Mesenchymal stem cell (in vitro differentiated cells and primary cell): ENCODE data around the gene GULP1.

Source experiments
- DNase-seq: peaks from one replicate; pipeline ENCODE4 v3.0.0-alpha.2; 2013
- H2AFZ ChIP-seq: one replicate; pipeline ENCODE4 v1.6.1; 2013; ENCODE audit warnings: low read depth, mild to moderate bottlenecking, control low read depth, inconsistent platforms, low read length, moderate library complexity
- H2AK5ac ChIP-seq: 2 replicates; pipeline ENCODE4 v1.6.1; 2013; ENCODE audit warnings: low read length, moderate library complexity, mild to moderate bottlenecking, inconsistent platforms; ENCODE audit not compliant: severe bottlenecking
- H2BK120ac ChIP-seq: one replicate; pipeline ENCODE4 v1.6.1; 2013; ENCODE audit warnings: low read depth, mild to moderate bottlenecking, inconsistent platforms, low read length, moderate library complexity
- H2BK12ac ChIP-seq, 2 experiments: one replicate each; pipeline ENCODE4 v1.6.1; 2013; ENCODE audit warnings: inconsistent platforms in 2 of 2, low read length in 2 of 2, mild to moderate bottlenecking in 2 of 2, moderate library complexity in 2 of 2, control low read depth in 1 of 2
- H2BK15ac ChIP-seq: one replicate; pipeline ENCODE4 v1.6.1; 2013; ENCODE audit warnings: mild to moderate bottlenecking, low read depth, inconsistent platforms; ENCODE audit not compliant: poor library complexity, severe bottlenecking
- H2BK5ac ChIP-seq: 2 replicates; pipeline ENCODE4 v1.6.1; 2013; ENCODE audit warnings: low read depth, mild to moderate bottlenecking, low read length, control low read depth, inconsistent platforms; ENCODE audit not compliant: poor library complexity, severe bottlenecking
- H3K14ac ChIP-seq, 2 experiments: one replicate each; pipeline ENCODE4 v1.6.1; 2013; ENCODE audit warnings: inconsistent platforms in 2 of 2, low read length in 2 of 2, control low read depth in 1 of 2, mild to moderate bottlenecking in 1 of 2, moderate library complexity in 1 of 2
- H3K18ac ChIP-seq, 2 experiments: one replicate each; pipeline ENCODE4 v1.6.1; 2013; ENCODE audit warnings: inconsistent platforms in 2 of 2, low read length in 2 of 2, control low read depth in 1 of 2, low read depth in 1 of 2, mild to moderate bottlenecking in 1 of 2
- H3K23ac ChIP-seq, 2 experiments: one replicate each; pipeline ENCODE4 v1.6.1; 2013; ENCODE audit warnings: inconsistent platforms in 2 of 2, low read length in 2 of 2, mild to moderate bottlenecking in 2 of 2, moderate library complexity in 2 of 2, control low read depth in 1 of 2
- H3K27ac ChIP-seq: 2 replicates; pipeline ENCODE4 v1.5.1; 2013; ENCODE audit warnings: mild to moderate bottlenecking, moderate library complexity, low read length, control low read depth, inconsistent platforms; ENCODE audit not compliant: poor library complexity, severe bottlenecking
- H3K27me3 ChIP-seq, 2 experiments: 2 replicates each; pipeline versions ENCODE4 v1.6.1 to v1.7.0; 2013; ENCODE audit warnings: low read length in 2 of 2, mild to moderate bottlenecking in 2 of 2, moderate library complexity in 2 of 2, control low read depth in 1 of 2, inconsistent platforms in 1 of 2; ENCODE audit not compliant: control insufficient read depth in 1 of 2, insufficient read depth in 1 of 2
- H3K36me3 ChIP-seq, 2 experiments: 2 replicates each; pipeline versions ENCODE4 v1.6.1 to v1.7.0; 2013; ENCODE audit warnings: low read length in 2 of 2, control low read depth in 1 of 2, inconsistent platforms in 1 of 2, low read depth in 1 of 2, mild to moderate bottlenecking in 1 of 2; ENCODE audit not compliant: insufficient read depth in 2 of 2, control insufficient read depth in 1 of 2
- H3K4ac ChIP-seq, 2 experiments: one replicate each; pipeline ENCODE4 v1.6.1; 2013; ENCODE audit warnings: inconsistent platforms in 2 of 2, low read length in 2 of 2, mild to moderate bottlenecking in 2 of 2, moderate library complexity in 2 of 2, control low read depth in 1 of 2, low read depth in 1 of 2
- H3K4me1 ChIP-seq: 2 replicates; pipeline ENCODE4 v1.6.1; 2013; ENCODE audit warnings: low read depth, low read length, control low read depth; ENCODE audit not compliant: control insufficient read depth, insufficient read depth
- H3K4me2 ChIP-seq: 2 replicates; pipeline ENCODE4 v1.6.1; 2013; ENCODE audit warnings: low read length, mild to moderate bottlenecking, inconsistent platforms; ENCODE audit not compliant: poor library complexity, severe bottlenecking
- H3K4me3 ChIP-seq, 2 experiments: 2 replicates each; pipeline versions ENCODE4 v1.5.1 to v1.7.0; 2013; ENCODE audit warnings: low read length in 2 of 2, mild to moderate bottlenecking in 2 of 2, control low read depth in 1 of 2, low read depth in 1 of 2; ENCODE audit not compliant: insufficient read depth in 1 of 2
- H3K79me1 ChIP-seq: replicated peaks from 2 replicates; pipeline ENCODE4 v1.6.1; 2013; ENCODE audit warnings: mild to moderate bottlenecking, control low read depth, low read length, inconsistent platforms; ENCODE audit not compliant: poor library complexity, severe bottlenecking
- H3K9ac ChIP-seq: 2 replicates; pipeline ENCODE4 v1.7.0; 2013; ENCODE audit warnings: mild to moderate bottlenecking, low read length, moderate library complexity
- H3K9me3 ChIP-seq: 2 replicates; pipeline ENCODE4 v1.7.0; 2013; ENCODE audit warnings: mild to moderate bottlenecking, low read length; ENCODE audit not compliant: control insufficient read depth
- H4K8ac ChIP-seq: one replicate; pipeline ENCODE4 v1.6.1; 2013; ENCODE audit warnings: inconsistent platforms, mild to moderate bottlenecking, low read length, moderate library complexity
- H4K91ac ChIP-seq: one replicate; pipeline ENCODE4 v1.6.1; 2013; ENCODE audit warnings: mild to moderate bottlenecking, low read length, inconsistent platforms
- WGBS: methylation state at CpG from one replicate; pipeline ENCODE4 v1.1.7; 2013; ENCODE audit warnings: mixed read lengths; 5-methylcytosine and 5-hydroxymethylcytosine counted together

The GULP1 gene

DNA sequence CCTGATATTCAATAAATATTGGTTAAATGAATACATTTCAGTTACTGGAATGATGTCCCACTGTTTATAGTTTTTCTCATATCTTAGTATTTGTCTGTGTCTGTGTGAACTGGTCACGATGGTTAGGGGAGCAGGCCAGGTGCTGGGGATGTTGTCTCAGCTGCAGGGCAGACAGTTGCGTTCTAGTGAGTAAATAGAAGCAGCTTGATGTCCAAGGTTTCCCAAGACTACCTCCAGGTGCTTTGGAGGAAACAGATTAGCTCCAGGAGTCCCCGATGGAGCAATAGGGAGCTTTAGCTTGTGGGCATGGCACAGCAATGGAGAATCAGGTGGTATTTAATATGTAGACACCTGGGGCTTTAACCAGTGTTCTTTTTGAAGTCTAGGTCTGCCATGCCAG, 75.5 kb downstream of the GULP1 start:
- no peak overlapping the region for H3K27ac ChIP-seq
- H3K36me3 ChIP-seq = no peaks in the 10 kb centered on the region
- no peak overlapping the region for H3K18ac ChIP-seq
- H3K27me3 ChIP-seq = no peaks in the 10 kb centered on the region
- H4K91ac ChIP-seq = no peak overlapping the region
- no peak overlapping the region for H4K8ac ChIP-seq
- peaks cover 24% of the 10 kb centered on the region for H3K79me1 ChIP-seq
- 96% methylated on average over 3 of the region's 3 CpGs for WGBS
- no peak for DNase-seq
- H2BK12ac ChIP-seq = no peak overlapping the region
- peaks cover 2% of the 10 kb centered on the region for H3K4me1 ChIP-seq
- H2BK5ac ChIP-seq = no peak overlapping the region
- peak overlapping the region; percentile 65 for H2AK5ac ChIP-seq
- H3K4ac ChIP-seq = no peak overlapping the region
- H2BK15ac ChIP-seq = no peak overlapping the region
- no peaks in the 10 kb centered on the region for H3K9me3 ChIP-seq
- no peak overlapping the region for H2BK120ac ChIP-seq
- H3K9ac ChIP-seq = no peak overlapping the region
- H3K14ac ChIP-seq = no peak overlapping the region
- H2AFZ ChIP-seq = no peak overlapping the region
- no peak overlapping the region for H3K4me3 ChIP-seq
- H3K23ac ChIP-seq = no peak overlapping the region
- H3K4me2 ChIP-seq = no peak overlapping the region

DNA sequence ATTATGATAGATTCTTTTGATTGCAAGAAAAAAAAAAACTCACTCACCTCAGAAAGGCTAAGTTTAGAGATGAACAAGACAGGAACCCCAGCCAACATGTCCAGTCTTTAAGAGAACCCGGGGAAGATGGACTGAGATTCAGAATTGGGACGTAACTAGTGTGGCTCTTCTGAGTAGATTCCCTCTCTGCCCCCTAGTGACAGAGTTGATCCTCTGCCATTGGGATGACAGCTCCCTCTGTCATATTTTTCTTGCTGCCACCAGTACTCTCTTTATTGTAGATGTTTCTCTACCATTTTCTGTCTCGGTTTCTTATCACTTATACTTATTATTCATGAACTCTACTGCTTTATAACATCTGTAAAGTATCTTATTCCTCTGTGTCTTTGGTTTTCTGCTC, 77.7 kb downstream of the GULP1 start:
- Histone ChIP-seq H3K14ac (no peak overlapping the region), H4K8ac (no peak overlapping the region), H3K27me3 (no peaks in the 10 kb centered on the region), H2BK15ac (no peak overlapping the region), H2BK120ac (no peak overlapping the region), H3K23ac (no peak overlapping the region), H3K79me1 (peaks cover 22% of the 10 kb centered on the region), H3K4me3 (no peak overlapping the region), H2AK5ac (no peak overlapping the region), H2BK12ac (no peak overlapping the region), H3K9me3 (no peaks in the 10 kb centered on the region), H3K18ac (no peak overlapping the region), H2BK5ac (no peak overlapping the region), H3K4ac (no peak overlapping the region), H3K9ac (no peak overlapping the region), H3K27ac (no peak overlapping the region), H2AFZ (no peak overlapping the region), H3K4me1 (peaks cover 2% of the 10 kb centered on the region), H3K4me2 (no peak overlapping the region), H4K91ac (no peak overlapping the region), H3K36me3 (no peaks in the 10 kb centered on the region)
- peak; percentile 57 for DNase-seq
- 51% methylated on average over 2 of the region's 3 CpGs for WGBS

DNA sequence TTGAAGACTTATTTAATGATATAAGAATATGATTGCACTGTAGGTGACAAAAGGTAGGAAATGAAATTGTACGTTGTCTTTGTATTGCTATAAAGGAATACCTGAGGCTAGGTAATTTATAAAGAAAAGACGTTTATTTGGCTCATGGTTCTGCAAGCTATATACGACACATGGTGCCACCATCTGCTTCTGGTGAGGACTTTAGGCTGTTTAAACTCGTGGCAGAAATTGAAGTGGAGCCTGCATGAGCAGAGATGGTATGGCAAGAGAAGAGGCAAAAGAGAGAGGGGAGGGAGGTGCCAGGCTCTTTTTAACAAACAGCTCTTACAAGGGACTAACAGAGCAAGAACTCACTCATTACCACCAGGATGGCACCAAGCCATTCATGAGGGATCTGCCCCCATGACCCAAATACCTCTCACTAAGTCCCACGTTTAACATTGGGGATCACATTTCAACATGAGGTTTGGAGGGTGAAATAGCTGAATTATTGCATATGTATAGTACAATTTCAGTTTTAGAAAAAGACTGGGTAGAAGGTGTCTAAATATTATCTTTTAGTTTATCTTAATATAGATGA, 86.8 kb downstream of the GULP1 start:
- no peak overlapping the region for H2BK120ac ChIP-seq
- H3K4me2 ChIP-seq = no peak overlapping the region
- H2BK5ac ChIP-seq = no peak overlapping the region
- no peak overlapping the region for H2BK12ac ChIP-seq
- no peak overlapping the region for H2AFZ ChIP-seq
- no peak overlapping the region for H4K91ac ChIP-seq
- peak overlapping the region in 1 of 2 experiments; percentile 16 for H3K18ac ChIP-seq
- H2AK5ac ChIP-seq = no peak overlapping the region
- H3K9ac ChIP-seq = no peak overlapping the region
- WGBS = 96% methylated on average over 4 of the region's 5 CpGs
- no peak overlapping the region for H4K8ac ChIP-seq
- H3K4me1 ChIP-seq = peaks cover 4% of the 10 kb centered on the region
- no peak overlapping the region for H3K14ac ChIP-seq
- no peaks in the 10 kb centered on the region for H3K9me3 ChIP-seq
- H3K79me1 ChIP-seq = peaks cover 8% of the 10 kb centered on the region
- H3K4me3 ChIP-seq = no peak overlapping the region
- no peaks in the 10 kb centered on the region for H3K36me3 ChIP-seq
- no peak overlapping the region for H3K4ac ChIP-seq
- no peak overlapping the region for H3K27ac ChIP-seq
- no peak for DNase-seq
- H3K27me3 ChIP-seq = no peaks in the 10 kb centered on the region
- H3K23ac ChIP-seq = no peak overlapping the region
- no peak overlapping the region for H2BK15ac ChIP-seq

DNA sequence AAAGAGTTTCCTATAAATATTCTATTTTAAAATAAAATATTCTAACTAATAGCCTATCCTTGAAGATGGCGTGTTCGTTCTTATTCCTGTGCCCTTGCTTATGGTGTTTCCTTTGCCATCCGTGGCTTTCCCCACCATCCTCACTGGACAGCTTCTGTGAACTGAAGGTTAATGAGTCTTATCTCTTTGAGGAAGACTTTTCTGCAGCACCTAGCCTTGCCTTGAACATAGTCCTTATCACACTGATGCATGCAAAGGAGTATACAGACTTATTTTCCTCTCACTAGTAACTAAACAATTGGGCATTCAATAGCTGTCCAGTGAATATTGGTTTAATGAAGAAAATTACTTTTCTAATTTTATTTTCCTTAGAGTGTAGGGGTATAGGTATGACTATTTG, 88.1 kb downstream of the GULP1 start:
- Histone ChIP-seq H2BK120ac (no peak overlapping the region), H3K4me1 (peaks cover 4% of the 10 kb centered on the region), H2BK5ac (no peak overlapping the region), H2BK12ac (no peak overlapping the region), H3K18ac (no peak overlapping the region), H4K8ac (no peak overlapping the region), H2AFZ (no peak overlapping the region), H3K27me3 (no peaks in the 10 kb centered on the region), H3K27ac (no peak overlapping the region), H3K4me3 (no peak overlapping the region), H3K36me3 (peaks cover 0 to 6% of the 10 kb centered on the region in 2 experiments), H3K4ac (no peak overlapping the region), H3K9me3 (no peaks in the 10 kb centered on the region), H3K79me1 (peaks cover 12% of the 10 kb centered on the region), H2AK5ac (no peak overlapping the region), H3K14ac (no peak overlapping the region), H4K91ac (no peak overlapping the region), H3K4me2 (no peak overlapping the region), H3K23ac (no peak overlapping the region), H3K9ac (no peak overlapping the region), H2BK15ac (no peak overlapping the region)
- WGBS = 100% methylated on average over 3 of the region's 3 CpGs
- no peak for DNase-seq
